HG02642 (cell line): ENCODE measurements around the gene HCK.
"Not testable (repeated sequence)": the region's sequence is repeated elsewhere in the genome, so short reads cannot be mapped to it uniquely, and the experiment has no call there.

Experiments used
- ATAC-seq: cut with Tn5 transposase; IDR thresholded peaks from one replicate; pipeline ENCODE4 v1.9.1; 2021; ENCODE audit warnings: mild to moderate bottlenecking; ENCODE audit not compliant: unreplicated experiment, poor library complexity

Gene HCK

DNA sequence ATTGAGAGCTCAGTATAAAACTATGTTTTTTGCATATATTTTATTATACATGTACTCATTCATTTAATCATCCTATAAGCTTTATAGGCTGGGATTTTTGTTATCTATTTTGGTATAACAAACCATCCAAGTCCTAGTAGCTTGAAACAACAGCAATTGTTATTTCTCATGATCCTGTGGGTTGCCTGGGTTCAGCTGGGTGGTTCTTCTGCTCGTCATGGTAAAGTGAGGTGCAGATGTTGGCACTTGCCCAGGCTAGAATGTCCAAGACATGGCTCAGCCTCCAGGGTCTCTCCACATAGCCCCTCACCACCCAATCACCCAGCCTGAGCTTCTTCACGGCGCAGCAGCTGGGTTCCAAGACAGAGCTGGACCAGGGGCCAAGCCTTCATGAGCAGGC, 36.7 kb downstream of the HCK start:
- no peak for ATAC-seq

DNA sequence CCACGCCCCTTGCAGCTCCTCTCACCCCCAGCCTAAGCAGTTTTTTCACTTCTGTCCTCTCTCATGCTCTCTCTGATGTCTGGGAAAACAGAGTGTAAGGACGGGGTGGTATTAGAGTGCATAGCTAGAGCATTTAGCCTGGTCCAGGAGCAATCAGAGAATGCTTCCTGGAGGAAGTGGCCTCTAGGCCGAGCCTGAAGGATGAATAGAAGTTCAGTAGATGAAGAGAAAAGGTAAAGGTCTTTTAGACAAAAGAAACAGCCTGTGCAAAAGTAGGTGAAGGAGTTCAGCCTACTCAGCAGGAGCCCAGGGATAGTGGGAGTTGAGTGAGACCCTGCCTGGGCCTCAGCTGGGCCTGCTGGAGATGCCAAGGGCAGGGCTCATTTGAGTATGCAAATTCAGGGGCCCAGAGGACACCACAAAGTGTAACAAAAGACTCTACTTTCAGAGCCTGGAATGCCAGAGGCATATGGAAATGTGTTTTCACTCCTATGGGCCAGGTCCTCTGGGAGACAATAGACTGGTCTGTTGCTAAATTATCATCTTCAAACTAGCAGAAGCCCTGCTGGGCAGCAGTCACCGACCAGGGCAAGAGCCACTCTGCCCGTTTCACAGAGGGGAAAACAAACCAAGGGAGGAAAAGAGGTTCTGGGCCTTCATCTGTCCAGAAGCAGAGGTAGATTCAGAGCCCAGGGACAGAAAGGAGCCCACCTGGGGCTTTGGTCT, 37.8 kb downstream of the HCK start:
- ATAC-seq = no peak

DNA sequence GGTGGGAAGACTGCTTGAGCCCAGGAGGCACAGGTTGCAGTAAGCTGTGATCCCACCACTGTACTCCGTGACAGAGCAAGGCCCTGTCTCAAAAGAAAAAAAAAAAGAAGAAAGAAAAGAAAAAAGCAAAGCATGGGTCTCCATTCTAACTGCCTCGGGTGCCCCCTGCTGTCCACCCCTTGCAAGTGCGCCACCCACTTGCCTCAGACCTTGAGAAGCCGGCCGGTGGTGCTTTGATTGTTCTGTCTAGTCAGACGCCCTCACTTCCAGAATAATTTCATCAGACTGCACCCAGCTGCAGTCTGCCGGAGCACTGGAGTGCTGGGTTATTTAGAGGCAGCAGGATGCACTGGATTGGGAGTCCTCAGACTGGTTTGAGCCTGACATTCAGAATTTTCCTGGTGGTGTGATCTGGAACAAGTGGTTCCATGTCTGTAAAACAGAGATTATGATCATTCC, 39.9 kb downstream of the HCK start:
- ATAC-seq = peak; percentile 62

DNA sequence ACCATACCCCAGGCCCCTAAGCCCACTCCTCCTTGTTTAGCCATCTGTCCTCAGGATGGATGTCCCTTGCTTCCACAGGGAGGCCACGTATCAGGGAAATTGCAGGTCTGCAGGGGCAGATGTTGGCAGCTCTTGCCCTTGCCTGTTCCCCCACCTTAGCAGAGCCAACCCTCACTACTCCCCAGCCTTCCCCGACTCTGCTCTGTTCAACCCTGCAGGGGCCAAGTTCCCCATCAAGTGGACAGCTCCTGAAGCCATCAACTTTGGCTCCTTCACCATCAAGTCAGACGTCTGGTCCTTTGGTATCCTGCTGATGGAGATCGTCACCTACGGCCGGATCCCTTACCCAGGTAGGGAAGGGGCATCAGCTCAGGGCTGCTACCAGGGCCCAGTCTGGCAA, 46.7 kb downstream of the HCK start:
- no peak for ATAC-seq

DNA sequence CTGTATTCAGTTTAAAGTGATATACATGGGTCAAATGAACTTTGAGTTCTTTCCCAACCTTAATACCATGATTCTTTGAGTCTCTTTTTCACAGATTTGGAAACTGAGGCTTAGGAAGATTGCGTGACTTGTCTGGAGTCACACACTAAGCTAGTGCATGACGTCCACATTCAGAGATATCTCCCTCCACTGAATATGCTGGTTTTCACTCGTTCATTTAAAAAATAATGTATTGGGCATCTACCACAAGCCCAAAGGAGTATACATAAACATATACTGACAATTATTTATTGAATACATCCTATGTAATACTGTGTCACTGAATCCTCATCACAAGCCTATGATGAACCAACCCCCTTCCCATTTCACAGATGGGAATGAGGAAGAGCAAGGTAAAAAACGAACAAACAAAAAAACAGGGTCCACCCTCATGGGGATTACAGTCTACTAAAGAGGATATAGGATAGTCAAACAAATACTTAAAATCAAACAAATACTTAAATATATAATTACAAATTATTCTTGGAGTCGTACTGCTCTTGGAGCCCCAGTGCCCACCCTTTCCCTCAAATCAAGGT, 56.9 kb downstream of the HCK start:
- ATAC-seq = no peak

DNA sequence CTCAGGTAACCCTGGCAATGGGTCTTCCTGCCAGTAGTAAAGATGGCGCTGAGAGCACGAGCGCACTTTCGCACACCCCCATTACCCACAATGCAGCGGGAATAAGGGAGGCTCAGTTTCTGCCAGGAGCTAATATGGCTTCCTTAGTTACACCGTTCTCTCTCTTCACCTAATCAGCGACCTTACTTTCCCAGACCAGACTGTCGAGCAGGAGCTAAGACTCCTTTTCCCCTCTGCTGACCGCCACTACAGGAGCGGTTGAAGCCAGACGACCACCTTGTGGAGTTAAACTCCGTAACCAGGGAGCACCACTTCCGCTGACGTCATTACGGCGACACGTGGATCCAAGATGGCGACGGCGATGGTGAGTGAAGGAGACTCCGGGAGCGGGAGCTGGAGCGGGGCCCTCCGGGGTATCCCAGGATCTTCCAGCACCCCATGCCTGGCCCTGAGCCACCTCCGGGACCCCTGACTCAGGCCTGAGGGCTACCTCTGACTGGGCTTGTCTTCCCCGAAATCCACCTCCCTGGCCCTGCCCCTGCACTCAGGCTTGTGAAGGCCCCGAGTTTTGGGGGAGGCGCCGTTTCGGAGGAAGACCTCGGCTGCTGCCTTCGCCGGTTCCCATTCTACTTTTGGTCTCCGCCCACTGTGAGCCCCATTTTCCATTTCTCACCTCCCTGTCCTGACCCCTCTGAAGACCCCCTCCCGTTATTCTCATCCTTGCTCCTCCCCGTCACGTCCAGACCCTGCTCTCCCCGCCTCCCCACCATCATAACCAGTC, 57.5 kb downstream of the HCK start, which contains the start of gene TM9SF4:
TSS of gene TM9SF4 (plus strand) at position 323 of the 781 bp plus-strand sequence. CDS start at position 350, 27 bp downstream.
- ATAC-seq = peak; percentile 91

DNA sequence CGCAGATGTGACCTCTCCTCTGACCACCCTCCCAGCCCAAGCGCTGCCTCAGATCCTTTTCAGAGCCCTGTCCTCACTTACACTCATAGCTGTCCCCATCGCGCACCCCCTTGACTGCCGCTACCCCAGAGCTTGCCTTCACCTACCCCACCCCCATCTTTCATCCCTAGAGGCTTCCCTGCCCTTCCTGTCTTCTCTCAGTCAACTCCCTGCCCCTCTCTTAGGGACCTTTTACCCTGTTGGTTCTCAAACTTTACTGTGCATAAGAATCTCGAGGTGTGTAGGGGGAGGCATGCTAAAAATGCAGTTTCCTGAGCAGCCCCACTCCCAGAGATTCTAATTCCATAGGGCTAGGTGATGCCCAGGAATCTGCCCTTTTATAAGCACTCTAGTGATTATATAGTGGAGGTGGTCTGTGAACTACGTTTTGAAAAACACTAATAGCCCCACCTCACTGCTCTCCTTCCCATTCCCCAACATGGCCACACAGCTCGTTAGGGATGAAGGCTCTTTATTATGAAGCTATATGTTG, 58.2 kb downstream of the HCK start:
- no peak for ATAC-seq

DNA sequence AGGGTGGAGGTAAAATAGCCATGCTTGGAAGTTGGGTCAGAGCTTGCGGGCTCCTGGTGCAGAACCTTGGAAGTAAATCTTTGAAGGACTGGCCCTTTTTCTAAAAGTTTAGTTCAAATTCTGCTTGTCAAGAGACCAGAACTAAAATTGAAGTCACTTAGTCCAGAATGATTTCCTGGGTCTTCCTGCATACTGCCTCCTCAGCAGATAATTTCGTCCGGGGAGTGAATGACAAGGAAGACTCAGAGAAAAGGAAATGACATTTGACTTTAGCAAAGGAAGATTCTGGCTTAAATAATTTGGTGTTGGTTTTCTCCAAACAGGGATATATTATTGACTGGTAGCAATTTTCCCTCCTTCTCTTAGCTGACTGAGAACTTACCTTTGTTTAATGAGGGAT, 58.7 kb downstream of the HCK start:
- ATAC-seq = no peak

DNA sequence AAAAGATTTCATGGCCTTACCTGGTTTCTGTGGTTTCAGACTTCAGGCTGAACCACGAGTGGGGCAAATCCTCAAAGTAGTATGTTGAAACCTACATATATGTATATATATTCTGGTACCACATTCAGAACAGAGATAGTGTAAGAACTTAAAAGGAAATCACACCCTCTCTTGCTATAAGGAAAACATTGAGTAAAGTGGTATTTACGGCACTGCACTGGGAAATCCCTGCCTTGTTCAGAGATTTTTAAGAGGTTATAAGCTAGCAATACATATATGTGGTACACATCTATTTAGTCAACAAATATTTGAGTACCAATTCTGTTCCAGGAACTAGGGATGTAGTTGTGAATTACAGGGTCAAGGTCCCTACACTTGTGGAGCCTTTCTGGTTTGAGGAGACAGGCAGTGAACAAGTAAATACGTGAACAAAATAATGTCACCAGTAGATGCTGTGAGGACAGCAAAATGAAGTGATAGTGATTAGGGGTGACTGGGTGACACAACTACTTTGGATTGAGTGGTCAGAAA, 59.2 kb downstream of the HCK start:
- no peak for ATAC-seq

DNA sequence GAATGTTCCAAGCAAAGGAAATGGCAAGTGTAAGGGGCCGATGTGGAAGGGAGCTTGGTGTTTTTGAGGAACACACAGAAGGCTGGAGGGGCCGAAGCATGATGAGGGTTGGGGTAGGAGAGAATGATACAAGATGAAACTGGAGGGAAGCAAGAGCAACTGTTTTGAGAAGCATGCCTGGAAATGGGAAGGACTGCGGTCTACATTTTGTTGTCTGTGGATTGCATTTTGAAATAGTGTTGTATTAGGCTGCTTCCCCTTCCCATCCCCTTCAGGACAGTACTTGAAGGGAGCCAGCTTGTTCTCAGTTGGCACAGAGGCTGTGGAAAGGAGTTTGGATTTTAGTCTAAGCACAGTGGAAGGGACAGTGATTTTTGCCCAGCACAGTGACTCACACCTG, 59.7 kb downstream of the HCK start:
- ATAC-seq = no peak

DNA sequence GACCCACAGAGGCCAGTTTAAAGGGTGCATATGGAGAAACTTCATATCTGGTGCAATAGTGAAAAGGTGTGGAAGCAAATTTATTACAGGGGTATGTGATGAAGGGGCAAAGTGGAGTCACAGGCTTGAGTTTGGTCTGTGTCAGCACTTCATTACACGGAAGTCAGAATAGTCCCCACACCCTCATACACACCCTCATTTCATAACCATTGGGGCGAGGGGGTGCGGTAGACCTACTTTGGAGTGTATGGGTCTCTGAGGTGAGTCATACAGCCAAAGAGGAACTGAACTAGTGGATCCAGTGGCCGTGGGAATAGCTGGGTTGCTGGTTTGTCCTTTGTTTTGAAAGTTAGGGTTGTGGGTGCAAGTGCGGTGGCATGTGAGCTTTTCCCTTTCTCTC, 60.8 kb downstream of the HCK start:
- ATAC-seq = no peak

DNA sequence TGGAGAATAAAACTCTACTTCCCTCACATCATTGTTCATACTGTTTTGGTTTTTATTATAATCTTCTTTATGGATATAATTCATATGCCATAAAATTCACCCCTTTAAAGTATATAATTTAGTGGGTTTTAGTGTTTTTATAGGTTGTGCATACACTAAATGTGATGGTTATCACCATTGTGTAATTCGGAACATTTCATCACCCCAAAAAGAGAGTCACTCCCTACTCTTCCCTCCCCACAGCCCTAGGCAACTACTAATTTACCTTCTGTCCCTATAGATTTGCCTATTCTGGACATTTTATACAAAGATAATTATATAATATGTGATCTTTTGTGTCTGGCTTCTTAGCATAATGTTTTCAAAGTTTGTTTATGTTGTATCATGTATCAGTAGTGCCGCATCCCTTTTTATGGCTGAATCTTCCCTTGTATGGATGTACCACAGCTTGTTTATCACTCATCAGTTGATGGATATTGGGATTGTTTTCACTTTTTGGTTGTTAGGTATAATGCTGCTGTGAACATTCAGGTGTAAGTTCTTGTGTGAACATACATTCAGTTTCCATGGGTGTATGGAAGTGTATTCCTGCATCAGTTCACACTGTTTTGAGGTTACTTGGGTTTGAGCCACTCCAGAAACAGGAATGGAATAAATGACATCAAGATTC, 61.7 kb downstream of the HCK start:
- ATAC-seq = no peak

DNA sequence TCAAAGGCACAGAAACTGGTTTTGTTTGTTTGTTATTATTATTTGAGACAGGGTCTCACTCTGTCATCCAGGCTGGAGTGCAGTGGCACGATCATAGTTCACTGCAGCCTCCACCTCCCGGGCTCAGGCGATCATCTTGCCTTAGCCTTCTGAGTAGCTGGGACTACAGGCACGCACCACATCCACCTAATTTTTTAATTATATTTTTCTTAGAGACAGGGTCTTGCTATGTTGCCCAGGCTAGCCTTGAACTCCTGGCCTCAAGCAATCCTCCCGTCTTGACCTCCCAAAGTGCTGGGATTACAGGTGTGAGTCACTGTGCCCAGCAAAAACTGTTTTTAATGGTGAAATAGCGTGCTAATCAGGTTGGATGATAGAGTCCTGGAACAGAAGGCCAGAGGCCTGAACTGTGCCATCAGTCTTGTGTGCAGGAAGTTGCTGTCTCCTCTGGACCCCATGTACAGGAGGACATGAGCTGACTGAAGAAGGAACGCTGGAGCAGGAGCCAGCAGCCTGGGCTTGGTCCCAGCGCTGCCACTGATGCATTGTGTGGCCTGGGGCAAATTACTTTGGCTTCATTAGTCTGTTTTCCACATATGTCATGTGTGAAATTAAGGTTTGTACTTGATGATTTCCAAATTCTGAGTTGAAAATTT, 62.4 kb downstream of the HCK start:
- ATAC-seq = no peak

DNA sequence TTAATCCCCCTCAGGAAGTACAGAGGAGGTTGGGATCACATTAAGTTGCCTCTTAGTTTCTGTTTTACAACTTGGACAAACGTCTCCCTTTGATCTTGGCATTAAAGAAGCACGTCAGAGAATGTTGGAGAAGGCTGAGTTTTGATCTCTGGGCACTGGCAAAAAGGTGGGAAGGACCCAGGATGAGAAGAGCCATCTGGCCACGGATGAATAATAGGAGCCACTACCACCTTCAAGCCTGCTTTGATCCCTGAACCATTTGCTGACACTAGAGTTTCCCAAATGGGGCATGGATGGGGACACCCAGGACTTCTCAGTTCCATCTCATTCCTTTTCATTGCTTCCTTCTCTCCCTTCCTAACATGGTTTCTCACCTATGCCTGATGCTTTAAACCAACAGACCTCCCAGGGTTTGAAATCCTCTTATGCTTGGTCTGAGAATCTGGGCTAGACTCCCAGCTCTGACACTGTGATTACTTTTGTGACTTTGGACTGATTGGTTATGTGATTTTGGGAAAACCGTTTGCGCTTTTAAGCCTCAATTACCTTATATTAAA, 63.2 kb downstream of the HCK start:
- ATAC-seq = no peak

DNA sequence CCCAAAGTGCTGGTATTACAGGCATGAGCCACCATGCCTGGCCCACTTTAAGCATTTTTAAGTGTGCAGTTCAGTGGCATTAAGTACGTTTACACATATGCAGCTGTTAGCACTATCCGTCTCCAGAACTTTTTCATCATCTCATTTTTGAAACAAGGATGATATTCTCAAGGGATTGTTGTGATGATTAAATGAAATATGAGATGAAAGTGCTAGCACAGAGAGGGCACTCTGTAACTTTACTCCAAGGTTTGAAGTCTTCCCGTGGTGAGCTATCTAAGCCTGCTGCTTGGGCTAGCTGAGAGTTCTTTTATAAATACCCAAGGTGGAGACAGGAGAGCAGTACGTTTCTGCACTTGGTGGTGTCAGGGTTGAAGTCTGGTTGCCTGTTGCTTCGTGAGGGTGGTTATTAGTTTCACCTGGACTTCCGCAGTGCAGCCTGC, 64.1 kb downstream of the HCK start:
- no peak for ATAC-seq

DNA sequence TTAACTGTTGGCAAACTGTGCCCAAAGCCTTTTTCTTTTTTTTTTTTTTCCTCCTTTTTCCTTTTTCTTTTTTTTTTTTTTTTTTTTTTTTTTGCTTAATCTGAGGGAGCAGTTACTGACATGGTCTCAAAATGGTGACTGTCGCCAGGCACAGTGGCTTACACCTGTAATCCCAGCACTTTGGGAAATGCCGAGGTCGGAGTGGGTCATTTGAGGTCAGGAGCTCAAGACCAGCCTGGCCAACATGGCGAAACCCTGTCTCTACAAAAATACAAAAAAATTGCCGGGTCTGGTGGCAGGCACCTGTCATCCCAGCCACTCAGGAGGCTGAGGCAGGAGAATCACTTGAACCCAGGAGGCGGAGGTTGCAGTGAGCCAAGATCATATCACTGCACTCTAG, 64.8 kb downstream of the HCK start:
- ATAC-seq = not testable (repeated sequence)

DNA sequence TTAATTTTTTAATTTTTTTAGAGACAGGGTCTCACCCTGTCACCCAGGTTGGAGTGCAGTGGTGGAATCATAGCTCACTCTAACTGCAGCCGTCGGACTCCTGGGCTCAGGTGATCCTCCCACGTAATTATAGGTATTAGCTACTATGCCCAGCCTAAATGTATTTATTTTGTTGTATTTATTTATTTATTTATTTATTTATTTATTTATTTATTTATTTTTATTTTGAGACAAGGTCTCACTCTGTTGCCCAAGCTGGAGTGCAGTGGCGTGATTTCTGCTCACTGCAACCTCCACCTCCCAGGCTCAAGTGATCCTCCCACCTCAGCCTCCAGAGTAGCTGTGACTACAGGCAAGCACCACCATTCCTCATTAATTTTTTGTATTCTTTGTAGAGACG, 66.4 kb downstream of the HCK start:
- not testable (repeated sequence) for ATAC-seq

DNA sequence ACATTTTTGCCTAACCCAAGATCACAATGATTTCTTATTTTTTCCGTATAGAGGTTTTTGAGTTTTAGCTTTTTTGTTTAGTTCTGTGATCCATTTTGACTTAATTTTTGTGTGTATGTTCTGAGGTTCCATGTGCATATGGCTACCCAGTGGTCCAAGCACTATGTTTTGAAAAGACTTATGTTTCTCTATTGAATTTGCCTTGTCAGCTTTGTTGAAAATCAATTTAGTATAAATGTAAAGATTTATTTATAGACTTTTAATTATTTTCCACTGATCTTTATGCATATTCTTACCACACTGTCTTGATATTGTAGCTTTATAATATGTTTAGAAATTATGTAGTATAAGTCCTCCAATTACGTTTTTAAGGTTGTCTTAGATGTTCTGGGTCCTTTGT, 67.7 kb downstream of the HCK start:
- ATAC-seq = no peak

DNA sequence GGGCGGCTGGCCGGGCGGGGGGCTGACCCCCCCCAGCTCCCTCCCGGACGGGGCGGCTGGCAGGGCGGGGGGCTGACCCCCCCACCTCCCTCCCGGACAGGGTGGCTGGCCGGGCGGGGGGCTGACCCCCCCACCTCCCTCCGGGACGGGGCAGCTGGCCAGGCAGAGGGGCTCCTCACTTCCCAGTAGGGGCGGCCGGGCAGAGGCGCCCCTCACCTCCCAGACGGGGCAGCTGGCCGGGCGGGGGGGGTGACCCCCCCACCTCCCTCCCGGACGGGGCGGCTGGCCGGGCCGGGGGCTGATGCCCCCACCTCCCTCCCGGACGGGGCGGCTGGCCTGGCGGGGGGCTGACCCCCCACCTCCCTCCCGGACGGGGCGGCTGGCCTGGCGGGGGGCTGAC, 69.9 kb downstream of the HCK start:
- not testable (repeated sequence) for ATAC-seq
